GM21447 (cell line): ENCODE data around the gene WDR82.
"Not testable (repeated sequence)": the region's sequence is repeated elsewhere in the genome, so short reads cannot be mapped to it uniquely, and the experiment has no call there.

Experiments used
- ATAC-seq: cut with Tn5 transposase; IDR thresholded peaks from one replicate; pipeline ENCODE4 v1.9.1; 2021; ENCODE audit not compliant: unreplicated experiment

WDR82 gene

DNA sequence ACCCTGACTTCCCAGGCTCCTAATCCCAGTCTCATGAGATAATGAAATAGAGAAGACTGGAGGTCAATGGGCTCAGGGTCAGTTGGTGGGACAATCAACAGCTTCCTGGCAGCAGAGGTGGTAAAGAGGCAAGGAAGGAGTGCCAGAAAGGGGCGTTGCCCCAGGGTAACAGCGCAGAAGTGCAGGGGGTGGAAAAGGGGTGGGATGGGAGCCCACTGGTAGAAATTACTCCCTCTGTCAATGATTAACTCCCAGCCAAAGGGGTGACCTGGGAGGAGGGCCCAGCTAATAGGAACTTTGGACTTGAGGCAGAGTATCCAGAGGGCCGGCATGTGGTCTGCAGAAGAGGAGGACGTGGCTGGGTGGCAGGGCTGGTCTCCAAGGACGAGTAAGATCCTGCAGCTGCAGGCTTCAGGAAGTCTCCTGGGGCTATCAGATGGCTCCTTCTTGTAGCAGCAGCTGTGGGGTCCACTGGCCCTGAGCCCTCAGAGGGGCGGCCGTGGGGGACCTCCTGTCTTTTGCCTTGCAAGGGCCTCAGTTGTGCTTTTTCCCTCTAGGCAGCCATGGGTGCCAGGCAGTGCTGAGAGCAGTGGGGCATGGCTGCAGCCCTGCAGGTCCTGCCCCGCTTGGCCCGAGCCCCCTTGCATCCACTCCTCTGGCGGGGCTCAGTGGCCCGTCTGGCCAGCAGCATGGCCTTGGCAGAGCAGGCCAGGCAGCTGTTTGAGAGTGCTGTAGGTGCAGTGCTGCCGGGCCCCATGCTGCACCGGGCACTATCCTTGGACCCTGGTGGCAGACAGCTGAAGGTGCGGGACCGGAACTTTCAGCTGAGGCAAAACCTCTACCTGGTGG is 11.5 kb upstream of the WDR82 start:
- ATAC-seq = no peak

GRCh38 chr3:52289338-52289746 is 10.9 kb upstream of the WDR82 start:
- ATAC-seq = no peak

DNA sequence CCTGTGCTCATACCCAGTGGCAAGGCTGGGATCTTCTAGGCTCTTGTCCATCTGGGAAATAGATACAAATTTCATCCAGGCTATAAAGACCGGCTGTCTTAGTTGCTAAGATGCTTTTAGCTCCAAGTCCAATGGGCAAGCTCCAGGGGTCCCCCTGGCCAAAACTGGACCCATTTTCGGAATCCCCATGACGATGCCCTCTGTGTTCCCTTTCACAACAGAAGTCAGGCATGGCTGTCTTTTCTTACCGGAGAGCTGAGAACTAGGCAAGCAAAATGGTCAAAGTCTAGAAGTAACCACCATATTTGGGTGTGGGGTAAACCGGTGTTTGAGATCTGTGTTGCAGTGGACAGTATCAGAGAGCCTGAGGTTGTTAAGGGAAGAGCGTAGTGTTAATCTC is 10.2 kb upstream of the WDR82 start:
- no peak for ATAC-seq

DNA sequence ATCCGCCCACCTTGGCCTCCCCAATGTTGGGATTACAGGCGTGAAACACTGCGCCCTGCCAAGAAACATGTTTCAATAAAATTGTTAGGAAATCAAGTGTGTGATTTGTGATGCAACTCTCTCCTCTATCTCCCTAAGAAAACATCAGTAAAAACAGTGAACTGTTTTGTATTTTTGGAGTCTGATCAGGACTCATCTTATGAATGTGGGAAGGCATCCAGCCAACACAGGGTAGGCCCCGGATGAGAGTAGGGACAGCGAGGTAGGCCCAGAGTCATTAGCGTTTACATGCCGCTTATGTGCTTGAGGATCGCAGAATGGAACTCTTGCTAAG is 8.3 kb upstream of the WDR82 start:
- no peak for ATAC-seq

DNA sequence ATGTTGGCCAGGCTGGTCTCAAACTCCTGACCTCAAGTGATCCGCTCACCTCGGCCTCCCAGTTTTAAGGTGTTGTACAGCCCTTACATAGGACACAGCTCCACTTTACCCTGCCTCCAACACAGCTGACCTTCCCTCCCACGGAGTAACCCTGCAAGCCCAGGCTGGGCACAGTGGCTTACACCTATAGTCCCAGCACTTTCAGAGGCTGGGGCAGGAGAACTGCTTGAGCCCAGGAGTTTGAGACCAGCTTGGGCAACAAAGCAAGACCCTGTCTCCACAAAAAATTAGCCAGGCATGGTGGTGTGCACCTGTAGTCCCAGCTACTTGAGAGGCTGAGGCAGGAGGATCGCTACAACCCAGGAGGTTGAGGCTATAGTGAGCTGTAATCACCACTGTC is 5.6 kb upstream of the WDR82 start:
- ATAC-seq = not testable (repeated sequence)

DNA sequence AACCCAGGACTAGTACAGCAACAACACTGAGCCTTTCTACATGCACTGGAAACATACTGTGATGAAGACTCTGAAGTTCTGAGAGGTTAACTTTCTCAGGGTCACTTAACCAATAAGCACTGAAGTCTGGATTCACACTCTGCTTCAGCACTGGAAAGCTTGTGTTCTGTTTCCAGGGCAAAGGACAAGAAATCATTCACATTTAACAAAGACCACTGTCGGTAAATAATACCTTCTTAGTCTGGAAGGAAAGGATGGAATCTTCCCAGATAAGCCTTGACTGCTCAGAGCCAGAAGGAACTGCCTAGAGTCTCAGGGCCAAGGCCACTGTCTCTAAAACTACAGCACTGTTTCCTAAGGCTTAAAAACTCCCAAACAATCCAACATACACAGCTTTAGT is 4.9 kb upstream of the WDR82 start:
- no peak for ATAC-seq

DNA sequence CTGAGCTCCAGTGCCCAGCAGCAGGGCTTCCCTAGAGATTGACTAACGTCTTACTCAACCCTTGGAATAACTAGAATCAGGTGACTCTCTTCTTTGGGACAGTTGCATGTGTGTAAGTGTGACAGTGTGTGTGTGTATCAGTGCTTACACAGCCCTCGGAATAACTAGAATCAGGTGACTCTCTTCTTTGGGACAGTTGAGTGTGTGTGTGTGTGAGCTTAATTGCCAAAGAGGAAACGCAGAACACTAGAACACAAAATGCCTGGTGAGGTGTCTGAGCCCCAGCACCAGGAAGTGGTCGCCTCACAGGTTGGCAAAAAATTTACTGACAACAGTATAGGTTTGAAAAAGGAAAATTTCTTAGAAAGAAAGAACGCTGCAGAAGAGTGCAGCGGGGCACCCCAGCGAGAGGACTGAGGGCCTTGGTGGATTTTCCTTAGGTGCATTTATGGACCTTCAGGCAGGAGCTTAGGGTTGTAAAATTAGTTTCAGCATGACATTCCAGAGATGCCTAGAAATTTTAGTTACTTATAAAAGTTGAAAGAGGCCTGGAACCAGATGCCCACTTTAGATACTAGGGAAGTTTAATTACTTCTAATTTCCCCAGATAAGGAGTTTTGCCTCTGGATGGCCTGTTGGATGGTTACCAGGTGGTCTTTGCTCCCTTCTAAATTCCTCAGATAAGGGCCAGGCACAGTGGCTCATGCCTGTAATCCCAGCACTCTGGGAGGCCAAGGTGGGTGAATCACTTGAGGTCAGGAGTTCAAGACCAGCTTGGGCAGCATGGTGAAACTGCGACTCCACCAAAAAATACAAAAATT is 3.7 kb upstream of the WDR82 start:
- ATAC-seq = no peak

DNA sequence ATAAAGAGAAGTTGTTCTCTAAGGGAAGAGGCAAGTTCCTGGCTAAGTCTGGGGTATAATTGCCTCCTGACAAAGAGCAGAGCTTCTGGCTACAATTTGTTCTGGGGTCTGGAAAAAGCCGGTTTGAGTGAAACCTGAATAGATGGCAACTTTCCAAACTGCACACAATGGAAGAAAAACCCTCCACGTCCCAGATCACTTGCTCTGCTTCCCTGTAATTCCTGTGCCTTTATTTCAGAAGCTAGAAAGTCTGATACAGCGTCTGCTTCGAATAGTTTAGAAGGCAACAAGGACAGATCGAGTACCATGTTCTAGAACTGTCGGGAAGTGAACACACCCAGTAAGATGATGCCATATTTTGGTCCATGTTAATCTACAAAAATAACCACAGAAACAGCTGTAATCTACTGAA is 1.6 kb upstream of the WDR82 start:
- ATAC-seq = no peak

GRCh38 chr3:52279596-52279995 is 1.1 kb upstream of the WDR82 start:
- no peak for ATAC-seq

DNA sequence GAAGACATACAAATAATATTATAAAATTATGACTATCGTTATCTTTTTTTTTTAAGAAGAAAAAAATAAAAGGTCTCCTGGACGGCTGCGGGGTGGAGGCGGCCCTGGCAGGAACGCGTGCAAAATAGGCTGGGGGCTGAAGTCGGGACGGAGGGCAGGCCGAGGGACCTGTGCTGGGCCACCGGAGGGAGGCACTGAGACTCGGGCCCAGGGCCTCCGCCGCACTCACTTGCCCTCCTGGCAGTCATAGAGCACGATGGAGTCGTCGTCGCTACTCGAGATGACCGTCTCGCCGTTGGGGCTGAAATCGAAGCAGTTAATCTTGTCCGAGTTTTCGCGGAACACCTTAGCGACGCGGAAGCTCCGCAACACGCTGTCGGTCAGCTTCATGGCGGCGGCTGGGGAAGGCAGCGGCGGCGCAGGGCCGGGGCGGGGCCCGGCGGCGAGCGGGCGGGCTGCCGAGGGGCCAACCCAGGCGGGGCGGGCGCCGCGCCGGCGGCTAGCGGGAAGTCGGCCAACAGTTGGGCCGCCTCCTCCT is 408 bp downstream of the WDR82 start:
- ATAC-seq = peak; percentile 45

DNA sequence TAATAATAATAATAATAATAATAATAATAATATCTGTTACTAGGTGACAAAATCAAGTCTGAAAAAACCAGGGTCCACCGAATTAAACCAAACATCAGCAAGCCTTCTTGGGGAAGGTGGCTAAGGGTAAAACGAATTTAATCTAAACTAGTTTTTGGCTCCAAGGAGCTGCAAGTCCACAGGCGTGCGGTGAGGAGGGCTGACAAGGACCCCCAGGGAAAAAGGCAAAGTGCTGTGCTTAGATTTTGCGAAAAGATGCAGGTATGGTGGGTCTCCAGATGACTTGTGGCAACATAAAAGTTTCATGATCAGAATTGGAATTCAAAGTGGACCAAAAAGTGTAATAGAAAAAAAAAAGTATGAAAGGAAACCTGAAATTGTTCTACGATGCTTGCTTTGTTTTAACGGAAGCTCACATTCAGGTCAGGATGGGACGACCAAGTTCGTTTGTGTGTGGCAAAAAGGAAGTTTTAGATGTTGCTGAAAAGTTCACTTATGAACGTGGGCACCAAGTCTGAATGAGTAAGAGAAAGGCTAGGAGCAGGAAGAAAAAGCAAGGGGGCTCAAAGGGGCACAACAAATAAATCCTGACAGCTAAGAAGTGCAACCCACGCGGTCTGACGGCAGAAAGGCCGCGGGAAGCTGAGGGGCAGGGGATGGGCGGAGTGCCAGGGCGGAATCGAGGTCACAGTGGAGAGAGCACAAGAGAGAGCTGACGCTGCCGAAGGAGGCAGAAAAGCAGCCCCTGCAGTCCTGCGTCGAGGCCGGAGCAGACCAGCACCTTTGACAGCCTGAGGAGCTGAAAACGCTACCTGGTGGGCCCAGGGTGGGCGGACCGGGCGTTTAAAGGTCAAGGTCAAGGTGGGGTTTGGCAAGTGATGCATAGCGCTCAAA is 1.1 kb downstream of the WDR82 start:
- no peak for ATAC-seq

DNA sequence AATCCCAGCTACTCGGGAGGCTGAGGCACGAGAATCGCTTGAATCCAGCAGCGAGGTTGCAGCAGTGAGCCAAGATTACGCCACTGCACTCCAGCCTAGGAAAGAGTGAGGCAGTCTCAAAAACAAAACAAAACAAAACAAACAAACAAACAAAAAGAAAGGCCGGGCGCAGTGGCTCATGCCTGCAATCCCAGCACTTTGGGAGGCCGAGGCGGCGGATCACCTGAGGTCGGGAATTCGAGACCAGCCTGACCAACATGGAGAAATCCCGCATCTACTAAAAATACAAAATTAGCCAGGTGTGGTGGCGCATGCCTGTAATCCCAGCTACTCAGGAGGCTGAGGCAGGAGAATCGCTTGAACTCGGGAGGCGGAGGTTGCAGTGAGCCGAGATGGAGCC is 3.7 kb downstream of the WDR82 start:
- ATAC-seq = not testable (repeated sequence)

GRCh38 chr3:52272831-52273230 is 5.6 kb downstream of the WDR82 start:
- ATAC-seq = no peak

- not testable (repeated sequence) for ATAC-seq
Observed at GRCh38 chr3:52272172-52272571, 6.3 kb downstream of the WDR82 start.

DNA sequence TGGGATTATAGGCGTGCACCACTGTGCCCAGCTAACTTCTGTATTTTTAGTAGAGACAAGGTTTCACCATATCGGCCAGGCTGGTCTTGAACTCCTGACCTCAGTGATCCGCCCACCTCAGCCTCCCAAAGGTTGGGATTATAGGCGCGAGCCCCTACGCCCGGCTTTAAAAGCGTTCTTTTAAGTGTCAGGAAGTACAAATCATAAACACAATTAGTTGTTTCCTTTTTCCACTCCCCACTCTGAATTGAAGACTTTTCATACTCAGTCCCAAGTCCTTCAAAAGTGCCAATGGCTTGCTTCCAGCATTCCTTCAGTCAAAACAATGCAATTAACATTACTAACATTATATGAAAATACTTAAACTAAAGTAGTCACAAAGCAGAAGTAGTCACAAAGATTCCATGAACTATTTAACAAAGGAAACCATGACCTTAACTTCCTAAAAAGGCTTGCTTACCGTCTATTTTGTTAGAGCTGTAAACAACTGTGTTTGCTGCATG is 8.1 kb downstream of the WDR82 start:
- ATAC-seq = no peak

- ATAC-seq = no peak
Observed at GRCh38 chr3:52269776-52270175, 8.7 kb downstream of the WDR82 start.

DNA sequence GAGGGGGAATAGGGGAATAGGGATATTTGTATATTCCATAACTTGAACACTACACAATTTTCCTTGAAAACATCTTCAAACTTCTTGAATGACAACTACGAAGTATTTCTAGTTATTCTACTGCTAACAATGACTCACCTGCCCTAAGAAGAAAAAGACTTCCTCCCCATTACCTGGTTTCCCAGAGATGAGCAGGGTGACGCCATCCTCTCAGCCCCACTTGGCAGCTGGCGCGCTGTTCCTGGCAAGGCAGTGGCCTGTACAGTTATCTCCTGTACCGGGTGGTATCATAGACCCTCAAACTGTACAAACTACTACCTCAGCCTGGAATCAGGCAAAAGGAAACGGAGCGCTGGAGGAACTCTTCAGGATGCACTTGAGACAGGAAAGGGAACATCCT is 10.4 kb downstream of the WDR82 start:
- no peak for ATAC-seq

DNA sequence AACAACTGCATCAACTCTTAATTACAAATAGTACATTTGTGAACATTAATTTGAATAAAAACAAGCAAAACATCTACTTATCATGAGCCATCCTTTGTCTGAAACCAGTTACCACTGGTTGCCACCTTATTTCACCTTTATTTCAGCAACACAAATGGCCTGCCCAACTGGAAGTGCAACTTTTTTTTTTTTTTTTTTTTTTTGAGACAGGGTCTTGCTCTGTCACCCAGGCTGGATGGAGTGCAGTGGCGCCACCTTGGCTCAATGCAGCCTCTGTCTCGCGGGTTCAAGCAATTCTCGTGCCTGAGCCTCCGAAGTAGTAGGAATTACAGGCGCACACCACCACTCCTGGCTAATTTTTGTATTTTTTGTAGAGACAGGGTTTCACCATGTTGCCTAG is 13.1 kb downstream of the WDR82 start:
- no peak for ATAC-seq

GRCh38 chr3:52262447-52262846 is 16.0 kb downstream of the WDR82 start:
- ATAC-seq = no peak

DNA sequence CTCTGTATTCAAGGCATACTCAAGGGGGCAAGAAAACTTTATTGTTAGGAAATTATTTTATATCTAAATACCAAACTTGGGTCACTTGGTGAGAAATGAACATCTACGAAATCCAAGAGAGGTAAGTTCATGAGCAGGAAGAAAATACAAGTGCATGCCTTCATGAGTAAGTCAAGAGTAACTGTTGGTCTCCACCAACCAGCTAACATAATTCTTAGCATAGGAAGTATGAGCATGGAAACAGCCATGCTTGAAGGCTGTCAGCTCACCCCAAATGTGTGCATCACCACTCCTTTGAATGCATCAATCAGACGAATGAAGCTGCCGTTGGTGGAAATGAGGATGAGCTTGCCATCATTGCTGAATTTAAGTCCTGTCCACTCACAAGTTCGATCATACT is 19.0 kb downstream of the WDR82 start:
- ATAC-seq = no peak

GRCh38 chr3:52259035-52259434 is 19.4 kb downstream of the WDR82 start:
- ATAC-seq = no peak
